ENCODE data around the gene SCRN3. TPM values are rescaled to one million over a fixed set of nuclear protein-coding genes. Genes with fewer than 3 reads are reported as not detected.

SCRN3 gene
- total RNA-seq, 1 donor from 2014 or later: 15.7 TPM

GRCh38 chr2:174442546-174443510 lies 47.3 kb downstream of the SCRN3 start:
- Histone ChIP-seq H3K4me1 (peaks cover 9% of the 10 kb centered on the region), H3K4me3 (no peak overlapping the region), H3K36me3 (peaks cover 0 to 5% of the 10 kb centered on the region in 2 donors), H3K27me3 (no peaks in the 10 kb centered on the region), H3K9me3 (no peaks in the 10 kb centered on the region), H3K27ac (no peak overlapping the region)
- intact Hi-C loops (cut with DNase I): no loop called here
- TF ChIP-seq, protein P1, sequence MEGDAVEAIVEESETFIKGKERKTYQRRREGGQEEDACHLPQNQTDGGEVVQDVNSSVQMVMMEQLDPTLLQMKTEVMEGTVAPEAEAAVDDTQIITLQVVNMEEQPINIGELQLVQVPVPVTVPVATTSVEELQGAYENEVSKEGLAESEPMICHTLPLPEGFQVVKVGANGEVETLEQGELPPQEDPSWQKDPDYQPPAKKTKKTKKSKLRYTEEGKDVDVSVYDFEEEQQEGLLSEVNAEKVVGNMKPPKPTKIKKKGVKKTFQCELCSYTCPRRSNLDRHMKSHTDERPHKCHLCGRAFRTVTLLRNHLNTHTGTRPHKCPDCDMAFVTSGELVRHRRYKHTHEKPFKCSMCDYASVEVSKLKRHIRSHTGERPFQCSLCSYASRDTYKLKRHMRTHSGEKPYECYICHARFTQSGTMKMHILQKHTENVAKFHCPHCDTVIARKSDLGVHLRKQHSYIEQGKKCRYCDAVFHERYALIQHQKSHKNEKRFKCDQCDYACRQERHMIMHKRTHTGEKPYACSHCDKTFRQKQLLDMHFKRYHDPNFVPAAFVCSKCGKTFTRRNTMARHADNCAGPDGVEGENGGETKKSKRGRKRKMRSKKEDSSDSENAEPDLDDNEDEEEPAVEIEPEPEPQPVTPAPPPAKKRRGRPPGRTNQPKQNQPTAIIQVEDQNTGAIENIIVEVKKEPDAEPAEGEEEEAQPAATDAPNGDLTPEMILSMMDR (IDR thresholded peaks at IDR 0.05): no peak
- TF ChIP-seq POLR2AphosphoS5 (IDR thresholded peaks at IDR 0.05; ENCODE audit: insufficient read depth in 1 of 2, low read depth in 1 of 2): no peak
- no peak for TF ChIP-seq POLR2A (IDR thresholded peaks at IDR 0.05)
- DNase-seq (ENCODE audit: extremely low spot score in 2 of 2): no peak

DNA sequence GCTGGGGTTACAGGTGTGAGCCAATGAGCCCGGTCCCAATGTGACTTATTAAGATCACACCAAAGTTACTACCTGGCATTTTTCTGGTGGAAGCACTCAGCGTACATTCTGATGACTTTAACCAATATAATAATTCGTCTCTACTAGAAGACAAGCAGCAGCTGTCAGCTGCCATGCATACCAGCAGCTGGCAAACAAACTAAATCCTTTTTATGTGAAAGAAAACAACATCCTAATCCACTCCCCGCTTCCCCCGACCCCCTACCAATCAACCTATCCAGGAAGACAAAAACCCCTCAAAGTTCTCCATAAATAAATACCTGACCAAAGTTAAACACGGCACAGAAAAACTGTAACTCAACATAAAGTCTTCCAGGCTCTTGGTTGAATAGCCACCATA lies 49.2 kb downstream of the SCRN3 start:
- no peak for DNase-seq (ENCODE audit: extremely low spot score in 2 of 2)
- Histone ChIP-seq H3K9me3 (no peaks in the 10 kb centered on the region), H3K4me1 (peaks cover 9% of the 10 kb centered on the region), H3K27ac (no peak overlapping the region), H3K4me3 (no peak overlapping the region), H3K36me3 (peaks cover 0 to 16% of the 10 kb centered on the region in 2 donors), H3K27me3 (no peaks in the 10 kb centered on the region)
- intact Hi-C loops (cut with DNase I): no loop called here
- TF ChIP-seq, protein P1 (IDR thresholded peaks at IDR 0.05): no peak
- TF ChIP-seq POLR2AphosphoS5 (IDR thresholded peaks at IDR 0.05; ENCODE audit: insufficient read depth in 1 of 2, low read depth in 1 of 2) (no peak), POLR2A (IDR thresholded peaks at IDR 0.05) (no peak)

GRCh38 chr2:174445248-174445647 lies 49.7 kb downstream of the SCRN3 start:
- H3K4me1 ChIP-seq: peaks cover 9% of the 10 kb centered on the region
- TF ChIP-seq, protein P1 (IDR thresholded peaks at IDR 0.05): no peak
- TF ChIP-seq POLR2A (IDR thresholded peaks at IDR 0.05) (no peak), POLR2AphosphoS5 (IDR thresholded peaks at IDR 0.05; ENCODE audit: insufficient read depth in 1 of 2, low read depth in 1 of 2) (no peak)
- no peak for DNase-seq (ENCODE audit: extremely low spot score in 2 of 2)
- intact Hi-C loops (cut with DNase I): no loop called here
- no peaks in the 10 kb centered on the region for H3K27me3 ChIP-seq
- H3K4me3 ChIP-seq: no peak overlapping the region
- no peak overlapping the region for H3K27ac ChIP-seq
- H3K9me3 ChIP-seq: no peaks in the 10 kb centered on the region
- H3K36me3 ChIP-seq: peaks cover 0 to 17% of the 10 kb centered on the region in 2 donors

- Histone ChIP-seq H3K27ac (no peak overlapping the region), H3K4me3 (no peak overlapping the region), H3K9me3 (no peaks in the 10 kb centered on the region), H3K4me1 (peaks cover 9% of the 10 kb centered on the region), H3K36me3 (peaks cover 0 to 17% of the 10 kb centered on the region in 2 donors), H3K27me3 (no peaks in the 10 kb centered on the region)
- no peak for TF ChIP-seq POLR2AphosphoS5 (IDR thresholded peaks at IDR 0.05; ENCODE audit: insufficient read depth in 1 of 2, low read depth in 1 of 2)
- intact Hi-C loops (cut with DNase I): no loop called here
- DNase-seq (ENCODE audit: extremely low spot score in 2 of 2): no peak
These were observed 51.0 kb downstream of the SCRN3 start for GRCh38 chr2:174446531-174446930.

DNA sequence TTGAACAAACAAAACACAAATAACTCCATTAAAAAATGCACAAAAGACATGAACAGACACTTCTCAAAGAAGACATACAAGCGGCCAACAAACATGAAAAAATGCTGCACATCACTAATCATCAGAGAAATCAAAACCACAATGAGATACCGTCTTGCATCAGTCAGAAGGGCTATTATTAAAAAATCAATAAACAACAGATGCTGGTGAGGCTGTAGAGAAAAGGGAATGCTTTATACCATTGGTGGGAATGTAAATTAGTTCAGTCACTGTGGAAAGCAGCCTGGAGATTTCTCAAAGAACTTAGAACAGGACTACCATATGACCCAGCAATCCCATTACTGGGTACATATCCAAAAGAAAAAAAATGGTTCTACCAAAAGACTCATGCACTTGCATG lies 53.5 kb downstream of the SCRN3 start:
- Histone ChIP-seq H3K36me3 (peaks cover 0 to 20% of the 10 kb centered on the region in 2 donors), H3K9me3 (no peaks in the 10 kb centered on the region), H3K4me3 (no peak overlapping the region), H3K27me3 (no peaks in the 10 kb centered on the region), H3K4me1 (no peaks in the 10 kb centered on the region), H3K27ac (no peak overlapping the region)
- TF ChIP-seq POLR2AphosphoS5 (IDR thresholded peaks at IDR 0.05; ENCODE audit: insufficient read depth in 1 of 2, low read depth in 1 of 2) (no peak), POLR2A (IDR thresholded peaks at IDR 0.05) (no peak)
- TF ChIP-seq, protein P1 (IDR thresholded peaks at IDR 0.05): no peak
- DNase-seq (ENCODE audit: extremely low spot score in 2 of 2): no peak
- intact Hi-C loops (cut with DNase I): no loop called here

Data from vagina (tissue), 2 donors.